Measurements from ENCODE around the gene INSYN2A. TPM values are rescaled to one million over a fixed set of nuclear protein-coding genes. Genes with fewer than 3 reads are reported as not detected.

Gene INSYN2A
- total and polyA plus RNA-seq, 11 donors: 0.01 to 0.37 (median 0.11) TPM; not detected in 4

GRCh38 chr10:127198307-127198706 is 1.9 kb upstream of the INSYN2A start:
- DNase-seq: no peak
- WGBS, 4 donors: 94 to 96% (median 95%) methylated on average over 5 of the region's 5 CpGs
- Histone ChIP-seq H3K9me3 (no peaks in the 10 kb centered on the region), H3K27ac (no peak overlapping the region), H3K4me3 (no peak overlapping the region), H3K4me1 (peaks cover 0 to 28% (median 13%) of the 10 kb centered on the region in 12 donors), H3K27me3 (peaks cover 0 to 19% (median 0%) of the 10 kb centered on the region in 9 donors), H3K36me3 (peaks cover 0 to 10% (median 0%) of the 10 kb centered on the region in 9 donors)
- ATAC-seq: no peak
- intact Hi-C loops (cut with DNase I): loop anchor here in 1 of 10 donors (10.0 kb wide), 1 partner anchor 136 kb away; no protein-coding TSS in a partner anchor
- TF ChIP-seq POLR2A (IDR thresholded peaks at IDR 0.05): no peak
- no peak for TF ChIP-seq CTCF (IDR thresholded peaks at IDR 0.05)

GRCh38 chr10:127197154-127197432 is 702 bp upstream of the INSYN2A start:
- TF ChIP-seq POLR2A (IDR thresholded peaks at IDR 0.05) (no peak), CTCF (IDR thresholded peaks at IDR 0.05) (no peak)
- H3K27me3 ChIP-seq: peaks cover 0 to 19% (median 0%) of the 10 kb centered on the region in 9 donors
- no peaks in the 10 kb centered on the region for H3K9me3 ChIP-seq
- intact Hi-C loops (cut with DNase I): loop anchor here in 1 of 10 donors (10.0 kb wide), 1 partner anchor 138 kb away; no protein-coding TSS in a partner anchor
- ATAC-seq: peak in 2 of 4 donors; percentile 14 to 27
- no peak overlapping the region for H3K27ac ChIP-seq
- DNase-seq: no peak
- peak overlapping the region in 6 of 12 donors; percentile 48 to 64 (median 56) for H3K4me3 ChIP-seq
- WGBS, 4 donors: 52 to 72% (median 71%) methylated on average over 5 of the region's 5 CpGs
- H3K36me3 ChIP-seq: peaks cover 0 to 7% (median 0%) of the 10 kb centered on the region in 9 donors
- peaks cover 0 to 28% (median 13%) of the 10 kb centered on the region in 12 donors for H3K4me1 ChIP-seq

- intact Hi-C loops (cut with DNase I): loop anchor here in 1 of 10 donors (10.0 kb wide), 1 partner anchor 139 kb away; no protein-coding TSS in a partner anchor
- TF ChIP-seq POLR2A (IDR thresholded peaks at IDR 0.05) (no peak), CTCF (IDR thresholded peaks at IDR 0.05) (no peak)
- DNase-seq: peak in 1 of 5 donors; percentile 11
- WGBS, 4 donors: 1 to 2% (median 1%) methylated on average over 15 to 91 of the region's 91 CpGs
- H3K4me3 ChIP-seq: peak overlapping the region; percentile 22 to 64 (median 50)
- peaks cover 0 to 7% (median 0%) of the 10 kb centered on the region in 9 donors for H3K36me3 ChIP-seq
- H3K27ac ChIP-seq: no peak overlapping the region
- H3K4me1 ChIP-seq: peaks cover 0 to 28% (median 13%) of the 10 kb centered on the region in 12 donors
- H3K9me3 ChIP-seq: no peaks in the 10 kb centered on the region
- H3K27me3 ChIP-seq: peaks cover 0 to 19% (median 0%) of the 10 kb centered on the region in 9 donors
- peak in 2 of 4 donors; percentile 17 to 61 for ATAC-seq
Measured at GRCh38 chr10:127195571-127196281, 665 bp downstream of the INSYN2A start.

GRCh38 chr10:127195041-127195506 is 1.3 kb downstream of the INSYN2A start:
- Histone ChIP-seq H3K4me3 (peak overlapping the region in 10 of 12 donors; percentile 38 to 64 (median 54)), H3K27me3 (peaks cover 0 to 19% (median 0%) of the 10 kb centered on the region in 9 donors), H3K27ac (no peak overlapping the region), H3K9me3 (no peaks in the 10 kb centered on the region), H3K36me3 (peaks cover 0 to 4% (median 0%) of the 10 kb centered on the region in 9 donors), H3K4me1 (peaks cover 0 to 28% (median 13%) of the 10 kb centered on the region in 12 donors)
- DNase-seq: no peak
- TF ChIP-seq CTCF (IDR thresholded peaks at IDR 0.05): no peak
- no peak for TF ChIP-seq POLR2A (IDR thresholded peaks at IDR 0.05)
- intact Hi-C loops (cut with DNase I): loop anchor here in 1 of 10 donors (10.0 kb wide), 1 partner anchor 140 kb away; no protein-coding TSS in a partner anchor
- 4 to 6% (median 5%) methylated on average over 9 to 28 of the region's 28 CpGs for WGBS, 4 donors
- ATAC-seq: peak in 3 of 4 donors; percentile 26 to 61 (median 31)

All from heart left ventricle (tissue), 16 donors.